ENCODE results near the gene ELP4.

GRCh38 chr11:31815711-31816467 lies 306.3 kb downstream of the ELP4 start:
- no peak for TF ChIP-seq CTCF (IDR thresholded peaks at IDR 0.05)
- TF ChIP-seq EZH2 (IDR thresholded peaks at IDR 0.05; ENCODE audit: borderline replicate concordance, insufficient read depth, low read depth, low read length, poor library complexity, severe bottlenecking), result no peak

Measured in B cell (primary cell).